Mesothelial cell of epicardium (in vitro differentiated cells): Measurements from ENCODE around the gene SOX9. TPM values are rescaled to one million over a fixed set of nuclear protein-coding genes. Genes with fewer than 3 reads are reported as not detected.
A peak's percentile ranks its signal among the peaks of the same experiment; 100 is the strongest.

ENCODE experiments used
- DNase-seq, 2 experiments: peaks; one replicate each; pipeline ENCODE4 v3.0.0; 2021; ENCODE audit warnings: low spot score in 2 of 2; ENCODE audit not compliant: unreplicated experiment in 2 of 2
- H3K27ac Mint-ChIP-seq: 2 replicates; pipeline ENCODE4 v1.8.0; 2021; ENCODE audit warnings: mixed read lengths
- H3K27me3 Mint-ChIP-seq: 2 replicates; pipeline ENCODE4 v1.8.0; 2021; ENCODE audit warnings: low read depth, mixed read lengths
- H3K36me3 Mint-ChIP-seq: 2 replicates; pipeline ENCODE4 v1.8.0; 2021; ENCODE audit warnings: mixed read lengths
- H3K4me1 Mint-ChIP-seq: 2 replicates; pipeline ENCODE4 v1.8.0; 2021; ENCODE audit warnings: mixed read lengths
- H3K4me3 Mint-ChIP-seq: 2 replicates; pipeline ENCODE4 v1.8.0; 2021; ENCODE audit warnings: mild to moderate bottlenecking, moderate library complexity, mixed read lengths
- H3K9me3 Mint-ChIP-seq: 2 replicates; pipeline ENCODE4 v1.8.0; 2021; ENCODE audit warnings: mixed read lengths
- total RNA-seq: library from RNA; stranded (reverse); gene quantifications from 3 replicates; pipeline ENCODE4 v1.2.1, GENCODE V29; 2021
- TF ChIP-seq, protein P1 (sequence below): fragments of 200-600 bp; sonication (generic); IDR thresholded peaks from one replicate; pipeline ENCODE4 v1.5.0; 2021; ENCODE audit warnings: antibody characterized with exemption; ENCODE audit not compliant: unreplicated experiment

Gene SOX9
- total RNA-seq, 1 donor from 2014 or later, result 47.1 TPM

DNA sequence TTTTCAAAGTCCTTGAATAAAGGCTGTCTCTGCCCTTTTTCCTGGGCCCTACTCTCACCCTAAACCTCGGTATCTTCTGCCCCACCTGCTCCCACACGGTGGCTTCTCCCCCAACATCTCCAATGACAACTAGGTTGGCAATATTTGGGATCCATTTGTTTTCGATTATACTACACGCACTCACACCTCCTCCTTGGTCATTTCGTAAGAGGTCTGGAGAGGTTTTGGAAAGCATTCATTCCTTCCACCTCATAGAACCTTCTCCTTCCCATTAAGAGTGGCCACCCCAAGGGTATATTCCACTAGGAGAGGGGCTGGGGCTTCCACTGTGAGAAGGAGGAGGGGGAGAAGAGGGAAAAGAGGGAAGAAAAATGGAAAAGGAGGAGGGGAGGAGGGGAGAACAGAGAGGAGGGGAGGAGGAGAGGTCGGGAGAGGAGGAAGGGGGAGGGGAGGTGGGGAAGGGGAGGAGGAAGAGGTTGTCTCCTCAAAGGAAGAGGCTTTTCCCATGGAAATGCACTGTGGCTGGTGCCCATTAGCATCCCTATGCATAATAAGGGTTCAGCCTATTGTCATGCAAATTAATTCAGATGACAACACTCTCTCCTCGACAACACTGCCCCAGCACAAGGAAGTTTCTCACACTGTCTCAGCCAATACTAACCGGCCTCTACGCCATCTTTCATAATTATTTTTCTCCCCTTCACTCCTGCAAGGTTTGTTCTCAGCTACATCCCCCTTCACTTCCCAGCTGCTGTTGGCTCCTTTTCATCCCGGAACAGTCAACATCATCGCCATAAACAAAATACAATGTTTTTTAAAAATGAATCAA is 30.0 kb downstream of the SOX9 start:
- Mint-ChIP-seq H3K9me3 (peaks cover 5% of the 10 kb centered on the region), H3K4me1 (peaks cover 13% of the 10 kb centered on the region), H3K36me3 (no peaks in the 10 kb centered on the region), H3K27me3 (peaks cover 8% of the 10 kb centered on the region), H3K27ac (peak overlapping the region; percentile 1), H3K4me3 (no peak overlapping the region)
- DNase-seq, result no peak
- TF ChIP-seq, protein P1, sequence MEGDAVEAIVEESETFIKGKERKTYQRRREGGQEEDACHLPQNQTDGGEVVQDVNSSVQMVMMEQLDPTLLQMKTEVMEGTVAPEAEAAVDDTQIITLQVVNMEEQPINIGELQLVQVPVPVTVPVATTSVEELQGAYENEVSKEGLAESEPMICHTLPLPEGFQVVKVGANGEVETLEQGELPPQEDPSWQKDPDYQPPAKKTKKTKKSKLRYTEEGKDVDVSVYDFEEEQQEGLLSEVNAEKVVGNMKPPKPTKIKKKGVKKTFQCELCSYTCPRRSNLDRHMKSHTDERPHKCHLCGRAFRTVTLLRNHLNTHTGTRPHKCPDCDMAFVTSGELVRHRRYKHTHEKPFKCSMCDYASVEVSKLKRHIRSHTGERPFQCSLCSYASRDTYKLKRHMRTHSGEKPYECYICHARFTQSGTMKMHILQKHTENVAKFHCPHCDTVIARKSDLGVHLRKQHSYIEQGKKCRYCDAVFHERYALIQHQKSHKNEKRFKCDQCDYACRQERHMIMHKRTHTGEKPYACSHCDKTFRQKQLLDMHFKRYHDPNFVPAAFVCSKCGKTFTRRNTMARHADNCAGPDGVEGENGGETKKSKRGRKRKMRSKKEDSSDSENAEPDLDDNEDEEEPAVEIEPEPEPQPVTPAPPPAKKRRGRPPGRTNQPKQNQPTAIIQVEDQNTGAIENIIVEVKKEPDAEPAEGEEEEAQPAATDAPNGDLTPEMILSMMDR, result no peak

DNA sequence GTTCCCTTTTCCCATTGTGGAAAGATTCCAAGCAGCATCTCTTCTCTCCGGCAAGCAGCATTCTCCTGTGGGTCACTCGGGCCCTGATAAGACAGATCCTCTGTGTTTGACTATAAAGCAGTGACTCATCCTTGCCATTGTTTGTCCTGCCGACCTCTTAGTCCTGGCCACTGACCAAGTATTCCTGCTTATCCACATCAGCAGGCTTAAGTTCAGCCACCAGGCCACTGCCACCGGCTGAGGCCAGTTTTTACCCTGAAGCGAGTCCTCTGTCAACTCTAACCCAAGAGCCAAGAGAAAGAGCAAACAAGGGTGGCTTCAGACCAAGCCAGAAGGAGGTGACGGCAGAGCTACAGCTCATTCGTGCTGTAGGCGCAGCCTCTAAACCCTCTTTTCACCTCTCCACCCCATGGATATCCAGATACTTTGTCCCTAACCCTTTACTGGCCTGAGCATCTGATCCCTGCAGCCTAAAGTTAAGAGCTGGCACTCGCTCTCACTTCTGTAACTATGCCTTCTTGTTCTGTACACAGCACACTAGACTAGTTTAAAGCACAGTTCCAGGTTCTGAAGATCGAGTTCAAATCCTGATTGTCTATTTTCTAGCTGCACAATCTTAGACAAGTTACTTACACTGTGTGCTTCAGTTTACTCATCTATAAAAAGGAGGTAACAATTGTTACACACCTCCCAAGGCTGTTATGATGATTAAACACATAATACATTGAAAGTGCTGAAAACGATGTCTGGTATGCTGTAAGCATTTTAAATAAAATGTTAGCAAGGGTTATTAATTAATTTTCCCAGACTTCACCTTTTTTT is 31.0 kb downstream of the SOX9 start:
- Mint-ChIP-seq H3K36me3 (no peaks in the 10 kb centered on the region), H3K4me3 (no peak overlapping the region), H3K9me3 (no peaks in the 10 kb centered on the region), H3K27me3 (peaks cover 2% of the 10 kb centered on the region), H3K4me1 (peaks cover 13% of the 10 kb centered on the region), H3K27ac (peak overlapping the region; percentile 20)
- TF ChIP-seq, protein P1, result no peak
- DNase-seq, result no peak

DNA sequence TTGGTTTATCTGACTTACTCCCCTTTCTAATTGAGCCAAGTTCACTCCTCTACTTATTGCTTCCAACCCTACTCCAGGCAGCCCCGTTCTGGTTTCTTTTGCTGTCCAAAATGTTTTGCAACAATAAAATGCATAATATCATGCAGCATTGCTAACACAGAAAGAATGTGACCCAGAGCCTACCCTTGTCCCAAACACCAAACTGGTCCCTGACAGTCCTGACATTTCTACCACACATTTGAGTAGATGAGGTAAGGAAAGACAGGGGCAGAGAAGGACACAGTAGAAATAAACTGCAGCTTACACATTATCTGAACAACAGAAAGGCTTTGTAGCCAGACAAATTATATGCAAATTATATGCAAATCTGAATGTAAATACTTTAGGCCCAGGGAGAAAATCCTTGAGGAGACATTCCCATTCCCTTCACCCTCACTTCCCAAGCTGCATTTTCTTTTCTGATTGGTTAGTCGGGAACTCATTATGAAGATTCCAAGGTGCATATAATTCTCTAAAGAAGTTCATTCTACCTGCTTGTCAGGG is 31.6 kb downstream of the SOX9 start:
- TF ChIP-seq, protein P1, result no peak
- no peak overlapping the region for H3K27ac Mint-ChIP-seq
- H3K4me1 Mint-ChIP-seq, result peaks cover 13% of the 10 kb centered on the region
- peaks cover 2% of the 10 kb centered on the region for H3K27me3 Mint-ChIP-seq
- H3K9me3 Mint-ChIP-seq, result no peaks in the 10 kb centered on the region
- H3K36me3 Mint-ChIP-seq, result no peaks in the 10 kb centered on the region
- no peak for DNase-seq
- H3K4me3 Mint-ChIP-seq, result no peak overlapping the region

DNA sequence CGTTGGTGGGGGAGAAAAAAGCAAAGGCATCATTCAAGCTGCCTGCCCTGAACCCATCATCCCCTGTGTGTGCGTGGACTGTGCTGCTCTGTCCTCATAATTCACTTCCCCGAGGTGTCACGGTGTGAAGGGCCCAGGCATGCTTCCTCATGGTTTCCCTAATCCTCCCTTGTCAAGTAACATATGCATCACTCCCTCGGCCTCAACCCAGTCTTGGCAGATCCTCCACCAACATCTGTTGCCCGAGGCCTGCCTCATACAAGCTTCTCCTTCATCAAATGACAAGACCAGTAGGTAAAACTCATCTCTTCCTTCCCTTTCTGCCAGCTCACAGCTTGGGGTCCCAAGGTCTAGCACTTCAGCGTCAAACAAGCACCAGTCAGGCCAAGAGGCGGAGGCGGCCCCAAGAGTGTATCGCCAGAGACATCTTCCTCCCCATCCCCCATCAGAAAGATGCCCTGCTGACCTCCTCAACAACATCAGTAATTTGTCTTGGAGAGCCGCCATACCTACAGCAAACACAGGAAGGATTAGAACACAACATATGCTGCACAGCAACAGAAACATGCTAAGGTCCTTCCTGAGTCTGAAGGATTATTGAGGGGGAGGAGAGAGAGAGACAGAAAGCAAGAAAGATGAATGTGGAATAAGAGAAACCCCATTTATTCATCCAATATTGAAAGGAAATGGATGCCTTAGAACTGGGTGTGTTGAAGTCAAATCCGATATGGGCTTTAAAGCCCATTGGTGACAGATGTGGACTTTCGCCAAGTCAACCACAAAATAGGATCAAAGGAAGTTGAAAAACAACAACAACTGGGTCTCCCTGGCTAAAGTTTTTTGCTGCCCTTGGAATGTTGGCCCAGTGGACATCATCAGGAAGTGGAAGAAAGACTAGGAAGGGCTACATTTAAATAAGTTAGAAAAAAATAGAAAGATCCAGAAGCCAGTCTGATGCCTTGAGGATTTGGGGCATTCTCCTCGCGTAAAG is 38.4 kb downstream of the SOX9 start:
- Mint-ChIP-seq H3K9me3 (peaks cover 14% of the 10 kb centered on the region), H3K36me3 (no peaks in the 10 kb centered on the region), H3K4me3 (no peak overlapping the region), H3K27me3 (no peaks in the 10 kb centered on the region), H3K4me1 (peaks cover 8% of the 10 kb centered on the region), H3K27ac (peak overlapping the region; percentile 4)
- TF ChIP-seq, protein P1, result no peak
- no peak for DNase-seq

DNA sequence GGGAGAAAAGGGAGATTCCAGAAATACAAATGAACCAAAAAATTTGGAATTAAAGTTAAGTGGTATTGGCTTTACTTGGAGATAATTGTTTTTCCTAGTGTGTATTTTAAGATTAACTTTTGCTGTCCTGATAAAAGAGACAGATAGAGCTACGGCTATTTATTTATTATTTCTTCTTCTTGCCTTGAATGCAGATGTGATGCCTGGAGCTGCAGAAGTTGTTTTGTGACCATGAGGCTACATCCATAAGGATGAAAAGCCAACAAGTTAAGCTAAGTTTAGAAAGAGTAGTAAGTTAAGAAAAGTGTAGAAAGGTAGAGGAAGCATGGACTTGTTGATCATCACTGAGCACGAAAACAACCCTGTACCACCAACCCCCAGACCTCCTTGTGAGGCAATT is 41.7 kb downstream of the SOX9 start:
- H3K4me1 Mint-ChIP-seq, result peaks cover 9% of the 10 kb centered on the region
- H3K27ac Mint-ChIP-seq, result no peak overlapping the region
- H3K4me3 Mint-ChIP-seq, result no peak overlapping the region
- H3K27me3 Mint-ChIP-seq, result no peaks in the 10 kb centered on the region
- H3K36me3 Mint-ChIP-seq, result no peaks in the 10 kb centered on the region
- H3K9me3 Mint-ChIP-seq, result peaks cover 14% of the 10 kb centered on the region
- no peak for DNase-seq
- TF ChIP-seq, protein P1, result no peak
